Measurements from ENCODE around the gene DENND4C.

DNA sequence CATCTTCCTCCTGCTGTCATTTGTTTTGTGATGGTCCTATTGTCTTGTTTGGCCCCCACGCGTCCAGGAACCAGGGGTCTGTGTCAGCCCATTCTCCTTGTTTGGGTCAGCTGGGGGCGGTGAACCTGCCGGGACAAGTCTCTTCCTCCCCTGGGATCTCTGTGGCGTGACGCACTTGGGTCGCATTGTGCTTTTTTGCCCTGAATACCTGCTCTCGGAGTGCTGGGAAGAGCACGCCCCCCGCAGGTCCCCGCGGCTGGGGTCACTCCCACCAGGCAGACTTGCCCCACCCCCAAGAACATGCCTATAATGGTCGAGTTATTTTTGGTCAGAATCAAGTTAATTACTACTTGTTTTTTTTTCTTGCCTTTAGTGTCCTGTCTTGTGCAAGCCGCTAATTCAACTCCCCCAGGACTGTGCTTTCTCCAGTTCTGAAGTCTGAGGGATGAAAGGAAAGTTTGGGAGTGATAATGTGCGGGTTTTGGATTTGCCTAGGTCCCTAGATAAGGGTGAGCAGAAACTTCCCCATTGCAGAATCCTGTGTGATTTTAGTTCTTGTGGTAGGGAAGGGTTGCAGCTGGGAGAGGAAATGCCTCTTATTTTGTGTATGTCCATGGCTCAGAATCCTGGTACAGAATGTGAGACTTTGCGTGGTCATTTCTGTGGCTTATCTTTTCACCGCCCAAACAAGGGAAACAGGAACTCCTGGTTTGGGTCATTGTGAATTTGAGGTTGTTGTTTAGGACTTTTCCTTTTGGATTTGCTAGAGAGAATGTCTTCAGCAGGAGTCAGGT, 179.1 kb downstream of the DENND4C start:
- TF ChIP-seq CTCF (conservative IDR thresholded peaks at IDR 0.05 in 1 of 2, IDR thresholded peaks at IDR 0.05 in 1 of 2; ENCODE audit: low read depth in 1 of 2, low read length in 2 of 2) (no peak), EZH2 (IDR thresholded peaks at IDR 0.05; ENCODE audit: low read length, missing control alignments) (peak; percentile 26)

All from fibroblast of lung (primary cell).